Fibroblast of mammary gland (primary cell): ENCODE results near the gene SMIM13.

ENCODE experiments used
- DNase-seq: peaks from one replicate; pipeline ENCODE4 v3.0.0-alpha.2; 2010; ENCODE audit warnings: low read depth
- H3K4me3 ChIP-seq: 2 replicates; pipeline ENCODE4 v1.5.1; 2011; ENCODE audit warnings: low read depth, mild to moderate bottlenecking, low read length, moderate library complexity; ENCODE audit not compliant: control insufficient read depth
- TF ChIP-seq, protein P1 (sequence below): conservative IDR thresholded peaks from 2 replicates; pipeline ENCODE4 v1.5.1; 2011; ENCODE audit warnings: low read depth, low read length, inconsistent platforms; ENCODE audit not compliant: control insufficient read depth, insufficient read depth

SMIM13 gene

DNA sequence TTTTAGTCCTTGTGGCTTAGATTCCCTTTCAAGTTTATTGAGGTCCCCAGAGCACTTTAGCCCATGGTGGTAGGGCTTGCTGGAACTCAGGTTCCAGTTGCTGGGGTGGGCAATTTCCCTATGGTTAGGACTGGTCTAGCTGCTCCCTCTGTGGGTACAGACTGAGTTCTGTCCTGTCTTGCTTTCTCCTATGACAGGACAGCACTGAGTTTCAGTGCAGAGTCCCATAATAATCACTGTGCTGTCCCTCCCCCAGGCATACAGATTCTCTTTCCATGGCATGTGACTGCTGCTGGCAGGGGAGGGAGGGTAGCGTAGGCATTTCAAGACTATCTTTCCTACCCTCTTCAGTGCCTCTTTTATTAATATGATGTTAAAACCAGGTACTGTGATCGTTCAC is 35.0 kb downstream of the SMIM13 start:
- TF ChIP-seq, protein P1, sequence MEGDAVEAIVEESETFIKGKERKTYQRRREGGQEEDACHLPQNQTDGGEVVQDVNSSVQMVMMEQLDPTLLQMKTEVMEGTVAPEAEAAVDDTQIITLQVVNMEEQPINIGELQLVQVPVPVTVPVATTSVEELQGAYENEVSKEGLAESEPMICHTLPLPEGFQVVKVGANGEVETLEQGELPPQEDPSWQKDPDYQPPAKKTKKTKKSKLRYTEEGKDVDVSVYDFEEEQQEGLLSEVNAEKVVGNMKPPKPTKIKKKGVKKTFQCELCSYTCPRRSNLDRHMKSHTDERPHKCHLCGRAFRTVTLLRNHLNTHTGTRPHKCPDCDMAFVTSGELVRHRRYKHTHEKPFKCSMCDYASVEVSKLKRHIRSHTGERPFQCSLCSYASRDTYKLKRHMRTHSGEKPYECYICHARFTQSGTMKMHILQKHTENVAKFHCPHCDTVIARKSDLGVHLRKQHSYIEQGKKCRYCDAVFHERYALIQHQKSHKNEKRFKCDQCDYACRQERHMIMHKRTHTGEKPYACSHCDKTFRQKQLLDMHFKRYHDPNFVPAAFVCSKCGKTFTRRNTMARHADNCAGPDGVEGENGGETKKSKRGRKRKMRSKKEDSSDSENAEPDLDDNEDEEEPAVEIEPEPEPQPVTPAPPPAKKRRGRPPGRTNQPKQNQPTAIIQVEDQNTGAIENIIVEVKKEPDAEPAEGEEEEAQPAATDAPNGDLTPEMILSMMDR: no peak
- no peak overlapping the region for H3K4me3 ChIP-seq
- DNase-seq: no peak

DNA sequence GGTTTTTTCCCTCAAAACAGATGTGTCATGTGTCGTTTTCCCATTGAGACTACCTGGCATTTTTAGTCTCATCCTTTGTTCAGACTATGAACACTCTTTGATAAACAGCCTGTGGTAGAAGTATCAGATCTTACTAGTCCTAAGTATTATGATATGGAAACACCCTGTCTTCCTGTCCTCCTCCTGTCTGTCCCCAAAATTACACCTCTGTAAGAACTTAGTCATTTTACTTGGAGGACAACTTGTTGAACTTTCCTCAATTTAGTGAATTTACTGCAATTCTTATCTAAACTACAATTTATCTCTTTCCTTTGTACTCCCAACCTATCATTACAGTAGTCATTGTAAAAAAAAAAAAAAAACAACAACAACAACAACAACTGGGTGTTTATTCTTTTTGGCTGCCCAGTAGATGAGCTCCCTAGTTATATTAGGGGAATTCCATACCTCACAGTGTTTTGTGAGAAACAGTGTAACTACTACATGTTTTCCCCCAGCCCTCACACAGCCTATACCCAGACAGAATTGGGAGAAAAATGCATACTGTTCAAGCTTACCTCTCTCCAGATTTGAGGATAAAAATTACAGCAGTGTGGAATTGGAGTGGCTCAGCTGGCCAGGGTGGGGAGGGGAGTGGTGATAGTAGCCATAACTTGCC is 36.4 kb downstream of the SMIM13 start:
- TF ChIP-seq, protein P1: no peak
- DNase-seq: no peak
- H3K4me3 ChIP-seq: no peak overlapping the region

GRCh38 chr6:11130605-11131004 is 37.0 kb downstream of the SMIM13 start:
- no peak overlapping the region for H3K4me3 ChIP-seq
- TF ChIP-seq, protein P1: no peak
- no peak for DNase-seq

DNA sequence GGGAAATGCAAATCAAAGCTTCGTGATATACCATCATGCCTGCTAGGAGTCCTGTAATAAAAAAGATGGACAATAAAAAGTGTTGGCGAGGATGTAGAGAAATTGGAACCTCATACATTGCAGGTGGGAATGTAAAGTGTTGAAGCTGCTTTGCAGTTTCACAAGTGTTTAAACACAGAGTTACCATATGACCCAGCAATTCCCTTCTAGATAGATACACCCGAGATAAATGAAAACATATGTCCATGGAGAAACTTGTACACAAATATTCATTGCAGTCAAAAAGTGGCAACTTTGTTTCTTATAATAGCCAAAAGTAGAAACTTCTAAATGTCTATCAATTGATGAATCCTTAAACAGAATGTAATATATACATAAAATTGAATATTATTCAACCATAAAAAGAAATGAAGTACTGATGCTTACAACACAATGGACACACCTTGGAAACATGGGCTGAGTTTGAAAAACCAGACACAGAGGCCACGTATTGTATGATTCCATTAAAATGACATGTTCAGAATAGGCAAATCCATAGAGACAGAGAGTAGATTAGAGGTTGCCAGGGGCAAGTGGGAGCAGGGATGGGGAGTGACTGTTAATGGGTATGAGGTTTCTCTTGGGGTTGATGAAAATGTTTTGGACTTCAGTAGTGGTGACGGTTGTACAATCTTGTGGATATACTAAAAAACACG is 38.7 kb downstream of the SMIM13 start:
- DNase-seq: peak; percentile 34
- TF ChIP-seq, protein P1: no peak
- H3K4me3 ChIP-seq: no peak overlapping the region

- DNase-seq: no peak
- TF ChIP-seq, protein P1: no peak
- H3K4me3 ChIP-seq: no peak overlapping the region
Observed at GRCh38 chr6:11133281-11133680, 39.6 kb downstream of the SMIM13 start.

GRCh38 chr6:11136809-11137208 is 43.2 kb downstream of the SMIM13 start:
- TF ChIP-seq, protein P1: no peak
- DNase-seq: no peak
- no peak overlapping the region for H3K4me3 ChIP-seq
